HG02970 (cell line): Measurements from ENCODE around the gene FOXA3.
"Not testable (repeated sequence)": the region's sequence is repeated elsewhere in the genome, so short reads cannot be mapped to it uniquely, and the experiment has no call there.

Experiments
- ATAC-seq: cut with Tn5 transposase; IDR thresholded peaks from one replicate; pipeline ENCODE4 v1.9.1; 2021; ENCODE audit warnings: mild to moderate bottlenecking, moderate library complexity, moderate number of reproducible peaks; ENCODE audit not compliant: unreplicated experiment, low FRiP score

FOXA3 gene

GRCh38 chr19:45827459-45828093 is 36.5 kb upstream of the FOXA3 start:
- no peak for ATAC-seq

GRCh38 chr19:45828523-45828922 is 35.6 kb upstream of the FOXA3 start:
- ATAC-seq = no peak

- no peak for ATAC-seq
These were observed 35.2 kb upstream of the FOXA3 start for GRCh38 chr19:45828945-45829344.

- ATAC-seq = no peak
These were observed 29.2 kb upstream of the FOXA3 start for GRCh38 chr19:45834970-45835369.

DNA sequence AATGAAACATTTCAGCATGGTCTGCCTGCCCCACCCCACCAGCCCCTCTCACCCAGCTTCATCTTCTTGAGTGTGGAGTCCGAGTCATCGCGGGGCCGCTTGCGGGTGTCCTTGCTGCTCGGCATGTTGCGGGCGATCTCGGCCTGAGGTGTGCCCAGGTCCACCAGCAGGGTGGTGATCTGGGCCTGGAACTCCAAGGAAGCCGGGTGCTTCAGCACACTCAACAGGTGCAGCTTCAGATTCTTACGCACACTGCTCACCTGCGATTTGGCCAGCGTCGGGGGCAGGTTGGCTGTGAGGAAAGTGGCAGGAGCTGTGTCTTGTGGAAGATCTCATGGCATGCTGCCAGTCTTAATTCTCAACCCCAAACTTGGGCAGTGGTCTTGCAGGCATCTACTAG is 21.9 kb upstream of the FOXA3 start:
- no peak for ATAC-seq

DNA sequence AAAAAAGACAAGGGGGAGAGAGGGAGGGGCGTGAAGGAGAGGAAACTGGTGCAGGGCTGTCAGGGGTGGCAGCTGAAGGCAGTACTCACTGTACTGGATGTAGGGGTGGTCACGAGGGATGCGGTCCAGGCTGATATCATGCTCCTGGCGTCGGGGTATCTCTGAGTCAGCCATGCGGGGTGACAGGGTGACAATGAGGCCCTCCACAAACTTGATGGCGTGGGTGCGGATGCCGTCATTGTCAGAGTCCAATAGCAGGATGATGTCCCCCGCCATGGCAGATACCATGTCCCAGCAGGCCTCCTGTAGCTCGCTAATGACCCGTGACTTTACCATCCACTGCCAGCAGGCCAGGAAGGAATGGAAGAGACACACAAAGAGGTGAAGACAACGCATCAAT is 16.5 kb upstream of the FOXA3 start:
- no peak for ATAC-seq

- ATAC-seq = no peak
These were observed 15.2 kb upstream of the FOXA3 start for GRCh38 chr19:45848922-45849321.

- no peak for ATAC-seq
These were observed 11.9 kb upstream of the FOXA3 start for GRCh38 chr19:45852145-45852750.

DNA sequence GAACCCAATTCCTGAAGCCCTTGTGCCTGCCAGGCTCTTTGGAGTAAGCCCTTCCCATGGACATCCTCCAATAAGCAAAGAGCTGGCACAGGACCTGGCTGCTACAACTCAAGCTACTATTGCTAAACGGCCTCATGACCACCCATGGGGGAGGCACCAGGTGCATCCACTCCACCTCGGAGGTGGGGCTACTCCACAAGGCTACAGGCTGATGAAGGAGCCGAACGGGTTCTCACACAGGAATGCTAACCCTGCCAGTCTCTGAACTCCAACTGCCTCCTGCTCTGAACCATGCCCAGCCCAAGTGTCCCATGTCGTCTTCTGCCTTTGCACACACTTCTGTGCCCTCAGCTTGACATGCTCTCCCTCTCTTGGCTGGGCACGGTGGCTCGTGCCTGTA is 11.1 kb upstream of the FOXA3 start:
- ATAC-seq = no peak

- ATAC-seq = no peak
These were observed 9.9 kb upstream of the FOXA3 start for GRCh38 chr19:45854167-45854778.

- no peak for ATAC-seq
These were observed 3.5 kb upstream of the FOXA3 start for GRCh38 chr19:45860359-45861259.

DNA sequence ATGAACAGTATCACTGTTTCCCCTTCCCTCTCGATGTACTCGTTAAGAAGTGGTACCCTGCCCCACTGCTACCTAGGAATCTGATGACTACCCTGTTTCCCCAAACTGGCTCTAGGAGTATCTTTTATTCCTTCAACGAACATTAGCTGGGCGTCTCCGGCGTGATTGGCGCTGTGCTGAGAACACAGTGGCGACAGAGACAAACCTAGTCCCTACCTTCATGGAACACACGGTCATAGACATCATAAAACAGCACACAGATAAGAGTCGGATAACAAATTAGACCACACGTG is 1.9 kb upstream of the FOXA3 start:
- no peak for ATAC-seq

- peak; percentile 95 for ATAC-seq
These were observed 1.4 kb upstream of the FOXA3 start, which contains the start of gene SYMPK for GRCh38 chr19:45862564-45863334. Gene SYMPK (minus strand): TSS chr19:45863147. CDS start chr19:45854495, 8,652 bp downstream.

DNA sequence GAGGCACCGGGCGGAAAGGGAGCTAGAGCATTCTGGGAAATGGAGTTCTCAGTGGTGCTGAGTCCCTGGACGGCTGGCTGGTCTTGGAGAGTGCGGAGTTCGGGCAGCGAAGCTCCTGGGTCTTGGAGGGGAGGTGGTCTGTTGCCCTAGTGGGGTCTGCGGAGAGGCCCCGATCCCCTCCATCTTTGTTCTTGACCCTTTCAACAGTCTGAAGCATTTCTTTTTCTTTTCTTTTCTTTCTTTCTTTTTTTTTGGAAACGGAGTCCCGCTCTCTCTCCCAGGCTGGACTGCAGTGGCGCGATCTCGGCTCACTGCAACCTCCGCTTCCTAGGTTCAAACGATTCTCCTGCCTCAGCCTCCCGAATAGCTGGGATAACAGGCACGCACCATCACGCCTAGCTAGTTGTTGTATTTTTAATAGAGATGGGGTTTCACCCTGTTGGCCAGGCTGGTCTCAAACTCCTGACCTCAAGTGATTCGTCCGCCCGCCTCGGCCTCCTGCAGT is 739 bp upstream of the FOXA3 start:
- no peak for ATAC-seq

- ATAC-seq = no peak
These were observed 530 bp downstream of the FOXA3 start for GRCh38 chr19:45864629-45865082.

- ATAC-seq = no peak
These were observed 1.3 kb downstream of the FOXA3 start for GRCh38 chr19:45865269-45865948.

- no peak for ATAC-seq
These were observed 2.5 kb downstream of the FOXA3 start for GRCh38 chr19:45866400-45867176.

GRCh38 chr19:45867241-45867640 is 3.1 kb downstream of the FOXA3 start:
- ATAC-seq = not testable (repeated sequence)

GRCh38 chr19:45870798-45871197 is 6.7 kb downstream of the FOXA3 start:
- ATAC-seq = no peak
